GM12873 (cell line): ENCODE measurements around the gene LRMDA.

Source experiments
- TF ChIP-seq, protein P1 (sequence below): IDR thresholded peaks from 2 replicates; pipeline ENCODE4 v1.5.1; 2012; ENCODE audit warnings: low read depth, mild to moderate bottlenecking, moderate library complexity, low read length, control low read depth; ENCODE audit not compliant: insufficient read depth; ENCODE audit errors: missing control alignments

Gene LRMDA

GRCh38 chr10:75632805-75633462, 201.5 kb downstream of the LRMDA start:
- TF ChIP-seq, protein P1, sequence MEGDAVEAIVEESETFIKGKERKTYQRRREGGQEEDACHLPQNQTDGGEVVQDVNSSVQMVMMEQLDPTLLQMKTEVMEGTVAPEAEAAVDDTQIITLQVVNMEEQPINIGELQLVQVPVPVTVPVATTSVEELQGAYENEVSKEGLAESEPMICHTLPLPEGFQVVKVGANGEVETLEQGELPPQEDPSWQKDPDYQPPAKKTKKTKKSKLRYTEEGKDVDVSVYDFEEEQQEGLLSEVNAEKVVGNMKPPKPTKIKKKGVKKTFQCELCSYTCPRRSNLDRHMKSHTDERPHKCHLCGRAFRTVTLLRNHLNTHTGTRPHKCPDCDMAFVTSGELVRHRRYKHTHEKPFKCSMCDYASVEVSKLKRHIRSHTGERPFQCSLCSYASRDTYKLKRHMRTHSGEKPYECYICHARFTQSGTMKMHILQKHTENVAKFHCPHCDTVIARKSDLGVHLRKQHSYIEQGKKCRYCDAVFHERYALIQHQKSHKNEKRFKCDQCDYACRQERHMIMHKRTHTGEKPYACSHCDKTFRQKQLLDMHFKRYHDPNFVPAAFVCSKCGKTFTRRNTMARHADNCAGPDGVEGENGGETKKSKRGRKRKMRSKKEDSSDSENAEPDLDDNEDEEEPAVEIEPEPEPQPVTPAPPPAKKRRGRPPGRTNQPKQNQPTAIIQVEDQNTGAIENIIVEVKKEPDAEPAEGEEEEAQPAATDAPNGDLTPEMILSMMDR = no peak

DNA sequence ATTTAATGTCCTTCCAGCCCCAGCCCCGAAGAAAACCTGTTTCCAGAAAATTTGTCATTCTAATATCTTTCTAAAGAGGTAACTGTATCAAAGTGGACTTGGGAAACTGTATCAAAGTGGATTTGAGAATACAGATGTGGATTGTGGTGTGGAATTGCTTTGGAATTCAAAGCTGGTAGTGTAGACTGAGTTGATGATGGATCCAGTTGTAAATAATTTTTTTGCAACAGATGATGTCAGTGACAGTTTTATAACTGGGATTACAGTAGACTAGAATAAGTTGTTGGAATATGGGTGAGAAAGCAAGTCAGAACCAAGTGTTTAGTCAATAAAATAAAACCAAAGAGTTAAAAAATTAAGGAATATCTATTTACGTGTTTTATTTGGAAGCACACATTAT, 202.1 kb downstream of the LRMDA start:
- TF ChIP-seq, protein P1 = no peak

DNA sequence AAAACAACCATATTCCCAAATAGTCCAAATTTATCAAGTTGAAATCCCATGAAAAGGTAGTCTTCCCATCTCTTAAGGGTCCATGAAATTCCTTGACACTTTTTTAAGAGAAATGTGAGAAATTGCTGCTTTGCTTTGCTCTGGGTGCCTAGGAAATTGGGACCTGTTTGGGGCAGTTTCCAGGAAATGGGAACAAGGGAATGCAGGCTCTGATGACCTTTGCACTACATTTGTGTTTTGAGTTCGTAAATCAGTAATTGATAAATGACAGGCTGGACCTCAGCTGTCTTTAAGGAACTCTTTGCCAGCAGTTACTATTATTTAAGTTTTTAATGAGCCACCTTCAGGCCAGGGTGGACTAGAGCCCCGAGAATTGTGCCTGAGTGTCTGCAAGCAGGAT, 203.5 kb downstream of the LRMDA start:
- TF ChIP-seq, protein P1 = no peak

DNA sequence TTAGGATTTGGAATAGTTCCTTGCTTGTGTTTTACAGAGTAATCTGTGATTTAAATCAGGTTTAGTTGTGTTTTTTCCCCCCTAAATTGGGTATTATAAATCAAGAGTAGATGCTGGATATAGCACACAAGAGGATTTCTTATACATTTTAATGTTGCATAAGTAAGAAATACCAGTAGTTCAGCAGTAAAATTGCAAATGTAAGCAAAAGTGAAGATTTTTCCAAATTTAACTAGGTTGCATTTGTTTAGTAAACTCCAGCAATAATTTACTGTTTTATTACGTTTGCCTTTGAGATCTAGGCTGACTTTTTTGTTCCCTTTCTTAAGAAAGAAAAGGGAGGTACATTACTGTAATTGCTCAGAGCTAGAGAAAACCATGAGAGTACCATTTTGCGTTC, 207.3 kb downstream of the LRMDA start:
- TF ChIP-seq, protein P1 = no peak

GRCh38 chr10:75639736-75640135, 208.3 kb downstream of the LRMDA start:
- TF ChIP-seq, protein P1 = no peak

GRCh38 chr10:75640381-75640780, 209.0 kb downstream of the LRMDA start:
- TF ChIP-seq, protein P1 = no peak

DNA sequence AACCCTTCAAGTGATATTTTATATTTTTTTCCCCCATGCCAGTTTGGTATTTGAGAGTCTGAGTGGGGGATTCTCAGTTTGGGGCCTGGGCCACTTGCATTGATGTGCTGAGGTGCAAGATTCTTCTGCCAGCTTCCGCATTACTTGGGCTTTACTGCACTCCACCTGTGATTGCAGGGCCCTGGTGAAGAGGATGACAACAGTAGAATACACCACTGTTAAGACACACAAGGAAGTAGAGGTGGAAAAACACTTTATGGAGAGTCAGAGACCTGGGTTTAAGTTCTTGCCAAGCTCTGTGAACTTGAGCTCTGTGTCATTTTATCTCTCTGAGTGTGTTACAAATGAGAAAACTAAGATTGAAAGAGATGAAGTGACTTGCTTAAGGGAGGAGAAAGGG, 209.4 kb downstream of the LRMDA start:
- TF ChIP-seq, protein P1 = no peak

GRCh38 chr10:75643405-75643804, 212.0 kb downstream of the LRMDA start:
- TF ChIP-seq, protein P1 = no peak
